Measurements from ENCODE around the gene DNAH3. TPM values are rescaled to one million over a fixed set of nuclear protein-coding genes. Genes with fewer than 3 reads are reported as not detected.

Gene DNAH3
- total and polyA plus RNA-seq, 2 experiments from 2014 or later, result 0.70 to 1.3 TPM

DNA sequence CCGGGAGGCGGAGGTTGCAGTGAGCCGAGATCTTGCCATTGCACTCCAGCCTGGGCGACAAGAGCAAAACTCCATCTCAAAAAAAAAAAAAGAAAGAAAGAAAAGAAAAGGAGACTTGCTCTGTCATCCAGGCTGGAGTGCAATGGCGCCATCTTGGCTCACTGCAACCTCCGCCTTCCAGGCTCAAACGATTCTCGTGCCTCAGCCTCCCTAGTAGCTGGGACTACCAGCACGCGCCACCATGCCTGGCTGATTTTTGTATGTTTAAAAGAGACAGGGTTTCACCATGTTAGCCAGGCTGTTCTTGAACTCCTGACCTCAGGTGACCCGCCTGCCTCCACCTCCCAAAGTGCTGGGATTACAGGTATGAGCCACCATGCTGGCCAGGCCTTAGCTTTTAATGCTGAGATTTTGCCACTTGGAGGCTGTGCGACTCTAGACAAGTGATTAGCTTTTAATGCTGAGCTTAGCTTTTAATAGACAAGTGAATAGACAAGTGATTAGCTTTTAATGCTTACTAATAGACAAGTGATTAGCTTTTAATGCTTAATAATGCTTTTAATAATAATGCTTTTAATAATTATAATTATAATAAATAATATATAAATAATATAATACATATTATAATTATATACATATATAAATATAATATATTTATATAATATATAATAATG is 17.4 kb upstream of the DNAH3 start:
- Histone ChIP-seq H3K27ac (ENCODE audit: low read depth) (no peak overlapping the region), H3K36me3 (ENCODE audit: insufficient read depth) (peaks cover 36% of the 10 kb centered on the region), H3K4me3 (no peak overlapping the region), H3K27me3 (ENCODE audit: insufficient read depth) (no peaks in the 10 kb centered on the region), H3K9me2 (ENCODE audit: insufficient read depth) (no peaks in the 10 kb centered on the region), H3F3A (replicated peaks; ENCODE audit: low read depth) (no peaks in the 10 kb centered on the region), H3K4me1 (ENCODE audit: insufficient read depth) (no peaks in the 10 kb centered on the region; the same call in 1 of the 2 replicates), H4K20me1 (replicated peaks; ENCODE audit: insufficient read depth) (peaks cover 6% of the 10 kb centered on the region), H3K79me2 (replicated peaks; ENCODE audit: insufficient read depth) (peaks cover 3% of the 10 kb centered on the region; the same call in 1 of the 2 replicates), H3K4me2 (no peak overlapping the region), H2AFZ (no peak overlapping the region)
- TF ChIP-seq ZNF331 (CRISPR knock-in tag; IDR thresholded peaks at IDR 0.05; ENCODE audit: low read depth) (no peak), NANOG (IDR thresholded peaks at IDR 0.05; ENCODE audit: borderline replicate concordance) (no peak)
- H3K27me3 Mint-ChIP-seq (ENCODE audit: insufficient read depth, low read depth, poor library complexity), result no peaks in the 10 kb centered on the region
- no peak for DNase-seq (ENCODE audit: low spot score)
- no peaks in the 10 kb centered on the region for H3K9me3 Mint-ChIP-seq
- no peak for ATAC-seq
- peaks cover 8% of the 10 kb centered on the region; the same call in 2 of the 3 replicates for H3K4me1 Mint-ChIP-seq
- no peak overlapping the region for H3K4me3 Mint-ChIP-seq
- peaks cover 71% of the 10 kb centered on the region for H3K36me3 Mint-ChIP-seq (ENCODE audit: low read depth)
- no peak overlapping the region for H3K27ac Mint-ChIP-seq

GRCh38 chr16:21167360-21167759 is 16.7 kb upstream of the DNAH3 start:
- H3K4me1 Mint-ChIP-seq, result peaks cover 8% of the 10 kb centered on the region; the same call in 2 of the 3 replicates

More at GRCh38 chr16:21167360-21167759, 16.7 kb upstream of the DNAH3 start:
- no peak for ATAC-seq
- no peak overlapping the region for H3K4me3 Mint-ChIP-seq
- no peaks in the 10 kb centered on the region for H3K9me2 ChIP-seq (ENCODE audit: insufficient read depth)
- no peak overlapping the region for H3K27ac ChIP-seq (ENCODE audit: low read depth)
- H3K36me3 ChIP-seq (ENCODE audit: insufficient read depth), result peaks cover 36% of the 10 kb centered on the region
- H3K27me3 ChIP-seq (ENCODE audit: insufficient read depth), result no peaks in the 10 kb centered on the region
- H3K27me3 Mint-ChIP-seq (ENCODE audit: insufficient read depth, low read depth, poor library complexity), result no peaks in the 10 kb centered on the region
- no peak for DNase-seq (ENCODE audit: low spot score)
- TF ChIP-seq, protein P1, sequence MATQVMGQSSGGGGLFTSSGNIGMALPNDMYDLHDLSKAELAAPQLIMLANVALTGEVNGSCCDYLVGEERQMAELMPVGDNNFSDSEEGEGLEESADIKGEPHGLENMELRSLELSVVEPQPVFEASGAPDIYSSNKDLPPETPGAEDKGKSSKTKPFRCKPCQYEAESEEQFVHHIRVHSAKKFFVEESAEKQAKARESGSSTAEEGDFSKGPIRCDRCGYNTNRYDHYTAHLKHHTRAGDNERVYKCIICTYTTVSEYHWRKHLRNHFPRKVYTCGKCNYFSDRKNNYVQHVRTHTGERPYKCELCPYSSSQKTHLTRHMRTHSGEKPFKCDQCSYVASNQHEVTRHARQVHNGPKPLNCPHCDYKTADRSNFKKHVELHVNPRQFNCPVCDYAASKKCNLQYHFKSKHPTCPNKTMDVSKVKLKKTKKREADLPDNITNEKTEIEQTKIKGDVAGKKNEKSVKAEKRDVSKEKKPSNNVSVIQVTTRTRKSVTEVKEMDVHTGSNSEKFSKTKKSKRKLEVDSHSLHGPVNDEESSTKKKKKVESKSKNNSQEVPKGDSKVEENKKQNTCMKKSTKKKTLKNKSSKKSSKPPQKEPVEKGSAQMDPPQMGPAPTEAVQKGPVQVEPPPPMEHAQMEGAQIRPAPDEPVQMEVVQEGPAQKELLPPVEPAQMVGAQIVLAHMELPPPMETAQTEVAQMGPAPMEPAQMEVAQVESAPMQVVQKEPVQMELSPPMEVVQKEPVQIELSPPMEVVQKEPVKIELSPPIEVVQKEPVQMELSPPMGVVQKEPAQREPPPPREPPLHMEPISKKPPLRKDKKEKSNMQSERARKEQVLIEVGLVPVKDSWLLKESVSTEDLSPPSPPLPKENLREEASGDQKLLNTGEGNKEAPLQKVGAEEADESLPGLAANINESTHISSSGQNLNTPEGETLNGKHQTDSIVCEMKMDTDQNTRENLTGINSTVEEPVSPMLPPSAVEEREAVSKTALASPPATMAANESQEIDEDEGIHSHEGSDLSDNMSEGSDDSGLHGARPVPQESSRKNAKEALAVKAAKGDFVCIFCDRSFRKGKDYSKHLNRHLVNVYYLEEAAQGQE (IDR thresholded peaks at IDR 0.05; ENCODE audit: unreplicated experiment), result no peak
- TF ChIP-seq ZNF462 (CRISPR knock-in tag; IDR thresholded peaks at IDR 0.05), result no peak
- H3K79me2 ChIP-seq (replicated peaks; ENCODE audit: insufficient read depth), result peaks cover 10% of the 10 kb centered on the region
- H3K27ac Mint-ChIP-seq, result no peak overlapping the region
- no peaks in the 10 kb centered on the region for H3K9me3 Mint-ChIP-seq
- H3K36me3 Mint-ChIP-seq (ENCODE audit: low read depth), result peaks cover 70% of the 10 kb centered on the region
- peaks cover 10% of the 10 kb centered on the region for H4K20me1 ChIP-seq (replicated peaks; ENCODE audit: insufficient read depth)
- no peak overlapping the region for H3K4me2 ChIP-seq
- H2AFZ ChIP-seq, result no peak overlapping the region
- H3K4me3 ChIP-seq, result no peak overlapping the region
- no peaks in the 10 kb centered on the region; the same call in 1 of the 2 replicates for H3K4me1 ChIP-seq (ENCODE audit: insufficient read depth)
- H3F3A ChIP-seq (replicated peaks; ENCODE audit: low read depth), result no peaks in the 10 kb centered on the region

All from GM23338 (cell line).